ENCODE data around the gene RGS1. TPM values are rescaled to one million over a fixed set of nuclear protein-coding genes. Genes with fewer than 3 reads are reported as not detected.
A peak's percentile ranks its signal among the peaks of the same experiment; 100 is the strongest.

The RGS1 gene
- total RNA-seq, 1 donor from 2014 or later: 27.8 TPM

DNA sequence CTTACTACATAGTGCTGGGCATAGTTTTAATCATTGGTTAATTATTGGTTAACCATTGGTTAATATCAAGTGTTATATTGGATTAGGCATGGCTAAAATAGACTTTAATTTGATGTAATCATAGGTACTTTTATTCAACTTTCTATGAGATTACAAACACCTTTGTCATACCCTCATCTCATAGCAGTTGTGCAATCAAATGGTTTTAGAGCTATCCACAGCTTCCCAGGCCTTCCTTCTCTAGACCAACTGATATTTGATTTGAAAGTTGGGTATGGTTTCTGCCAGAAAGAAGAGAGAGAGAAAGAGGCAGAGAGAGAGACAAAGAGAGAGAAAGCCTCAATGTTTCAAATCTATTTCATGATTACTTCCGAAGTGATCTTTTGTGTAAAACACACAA is 9.6 kb upstream of the RGS1 start:
- H3K4me3 ChIP-seq: no peak overlapping the region
- DNase-seq: no peak
- H3K4me1 ChIP-seq: no peaks in the 10 kb centered on the region
- H3K27ac ChIP-seq: no peak overlapping the region
- H3K9me3 ChIP-seq: no peaks in the 10 kb centered on the region
- no peaks in the 10 kb centered on the region for H3K36me3 ChIP-seq
- TF ChIP-seq, protein P1, sequence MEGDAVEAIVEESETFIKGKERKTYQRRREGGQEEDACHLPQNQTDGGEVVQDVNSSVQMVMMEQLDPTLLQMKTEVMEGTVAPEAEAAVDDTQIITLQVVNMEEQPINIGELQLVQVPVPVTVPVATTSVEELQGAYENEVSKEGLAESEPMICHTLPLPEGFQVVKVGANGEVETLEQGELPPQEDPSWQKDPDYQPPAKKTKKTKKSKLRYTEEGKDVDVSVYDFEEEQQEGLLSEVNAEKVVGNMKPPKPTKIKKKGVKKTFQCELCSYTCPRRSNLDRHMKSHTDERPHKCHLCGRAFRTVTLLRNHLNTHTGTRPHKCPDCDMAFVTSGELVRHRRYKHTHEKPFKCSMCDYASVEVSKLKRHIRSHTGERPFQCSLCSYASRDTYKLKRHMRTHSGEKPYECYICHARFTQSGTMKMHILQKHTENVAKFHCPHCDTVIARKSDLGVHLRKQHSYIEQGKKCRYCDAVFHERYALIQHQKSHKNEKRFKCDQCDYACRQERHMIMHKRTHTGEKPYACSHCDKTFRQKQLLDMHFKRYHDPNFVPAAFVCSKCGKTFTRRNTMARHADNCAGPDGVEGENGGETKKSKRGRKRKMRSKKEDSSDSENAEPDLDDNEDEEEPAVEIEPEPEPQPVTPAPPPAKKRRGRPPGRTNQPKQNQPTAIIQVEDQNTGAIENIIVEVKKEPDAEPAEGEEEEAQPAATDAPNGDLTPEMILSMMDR (IDR thresholded peaks at IDR 0.05): no peak
- H3K27me3 ChIP-seq: no peaks in the 10 kb centered on the region
- intact Hi-C loops (cut with DNase I): no loop called here
- ATAC-seq: no peak

DNA sequence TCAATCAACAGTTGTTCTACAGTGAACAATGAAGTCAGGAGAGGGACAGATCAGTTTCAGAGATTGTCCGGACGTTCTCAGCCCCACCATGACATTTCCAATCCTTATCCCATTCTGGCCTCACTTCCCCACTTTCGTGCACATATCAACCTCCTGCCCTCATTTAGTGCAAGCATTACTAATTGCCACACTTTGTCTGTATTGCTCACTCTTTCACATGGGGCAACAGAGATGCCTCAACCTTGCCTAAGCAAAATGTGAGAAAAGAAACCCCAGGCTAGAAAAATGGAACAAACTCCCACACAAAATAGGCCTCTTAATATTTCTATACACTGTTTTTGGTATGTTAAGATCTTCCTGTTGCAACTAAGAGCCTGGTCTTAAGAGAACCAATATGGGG is 8.9 kb upstream of the RGS1 start:
- DNase-seq: no peak
- Histone ChIP-seq H3K9me3 (no peaks in the 10 kb centered on the region), H3K36me3 (no peaks in the 10 kb centered on the region), H3K4me3 (no peak overlapping the region), H3K27me3 (no peaks in the 10 kb centered on the region), H3K4me1 (no peaks in the 10 kb centered on the region), H3K27ac (no peak overlapping the region)
- peak; percentile 72 for ATAC-seq
- TF ChIP-seq, protein P1 (IDR thresholded peaks at IDR 0.05): no peak
- intact Hi-C loops (cut with DNase I): no loop called here

DNA sequence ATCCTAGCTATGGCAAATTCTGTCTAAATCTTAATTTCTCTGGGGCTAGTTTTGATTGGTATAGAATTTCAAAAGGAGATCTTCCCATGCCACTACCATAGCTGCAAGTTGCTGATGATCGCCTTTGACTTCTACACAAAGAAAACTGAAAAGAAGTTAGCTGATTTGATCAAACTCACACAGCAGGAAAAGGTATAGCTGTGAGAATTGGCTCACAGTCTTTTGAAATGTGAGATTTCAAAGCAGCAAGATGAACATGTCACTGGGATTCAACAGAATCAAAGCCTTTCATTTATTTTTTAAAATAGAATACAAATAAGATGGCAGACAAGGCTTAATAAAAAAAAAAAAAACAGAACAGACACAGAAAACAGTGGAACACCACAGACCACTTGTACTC is 7.5 kb upstream of the RGS1 start:
- Histone ChIP-seq H3K27ac (no peak overlapping the region), H3K9me3 (no peaks in the 10 kb centered on the region), H3K4me1 (no peaks in the 10 kb centered on the region), H3K36me3 (no peaks in the 10 kb centered on the region), H3K4me3 (no peak overlapping the region), H3K27me3 (no peaks in the 10 kb centered on the region)
- intact Hi-C loops (cut with DNase I): no loop called here
- ATAC-seq (no peak), DNase-seq (no peak)
- TF ChIP-seq, protein P1 (IDR thresholded peaks at IDR 0.05): no peak

DNA sequence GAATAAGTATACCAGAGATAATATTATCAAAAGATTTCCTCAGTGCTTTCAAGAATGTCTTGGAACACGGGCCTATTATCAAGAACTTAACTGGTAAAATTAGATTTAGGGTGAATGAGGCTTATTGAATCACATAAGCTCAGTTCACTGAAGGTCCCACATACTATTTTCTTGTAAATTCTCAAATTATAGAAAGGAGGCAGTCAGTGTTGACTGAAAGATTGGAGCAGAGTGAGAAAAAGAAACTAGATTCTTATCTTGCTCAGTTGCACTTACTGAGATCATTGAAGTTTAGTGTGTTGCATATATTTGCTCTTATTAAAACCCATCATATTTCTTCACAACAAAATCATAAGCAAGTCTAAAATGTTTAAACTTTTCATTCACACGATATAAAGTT is 3.9 kb upstream of the RGS1 start:
- TF ChIP-seq, protein P1 (IDR thresholded peaks at IDR 0.05): no peak
- Histone ChIP-seq H3K4me1 (peaks cover 4% of the 10 kb centered on the region), H3K27me3 (no peaks in the 10 kb centered on the region), H3K36me3 (no peaks in the 10 kb centered on the region), H3K4me3 (no peak overlapping the region), H3K9me3 (no peaks in the 10 kb centered on the region), H3K27ac (no peak overlapping the region)
- intact Hi-C loops (cut with DNase I): no loop called here
- ATAC-seq (no peak), DNase-seq (no peak)

DNA sequence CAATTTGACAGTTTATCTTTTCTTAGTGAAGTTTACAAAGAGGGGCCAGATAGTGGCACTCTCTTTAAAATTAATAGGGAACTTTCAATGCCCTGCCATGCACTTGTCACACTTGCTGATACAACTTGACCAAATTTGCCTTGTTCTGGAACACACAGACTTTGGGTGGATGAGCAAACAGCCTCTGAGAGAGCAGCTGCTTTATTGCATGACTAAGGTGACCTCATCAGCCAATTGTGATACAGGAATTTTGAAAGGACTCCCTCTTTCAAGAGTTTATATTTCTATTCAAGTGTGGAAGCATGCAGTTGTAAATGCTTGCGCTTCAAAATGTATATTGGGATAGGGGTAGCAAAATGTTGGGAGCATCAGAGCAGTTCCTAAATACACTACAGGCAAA is 2.1 kb upstream of the RGS1 start:
- ATAC-seq: peak; percentile 32
- no peaks in the 10 kb centered on the region for H3K36me3 ChIP-seq
- no peak overlapping the region for H3K27ac ChIP-seq
- intact Hi-C loops (cut with DNase I): no loop called here
- TF ChIP-seq, protein P1 (IDR thresholded peaks at IDR 0.05): no peak
- no peak overlapping the region for H3K4me3 ChIP-seq
- no peaks in the 10 kb centered on the region for H3K9me3 ChIP-seq
- DNase-seq: no peak
- H3K27me3 ChIP-seq: no peaks in the 10 kb centered on the region
- peaks cover 4% of the 10 kb centered on the region for H3K4me1 ChIP-seq

DNA sequence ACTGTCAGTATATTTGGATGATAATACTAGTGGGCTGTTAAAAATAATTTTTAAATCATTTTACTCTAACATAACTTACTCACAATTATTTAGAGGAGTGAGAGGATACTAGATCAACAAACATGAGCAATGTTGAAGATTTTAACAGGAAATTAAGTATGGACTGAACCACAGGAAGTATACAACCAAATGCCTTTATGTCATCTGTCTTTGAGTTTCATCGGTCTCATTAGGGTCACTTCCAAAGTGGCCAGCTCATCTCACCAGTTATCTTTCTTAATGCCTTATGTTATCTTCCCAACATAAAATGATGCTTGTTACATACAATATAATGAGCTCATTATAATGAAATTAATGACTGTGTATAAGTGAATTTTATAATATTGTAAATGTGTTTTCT is 1.5 kb upstream of the RGS1 start:
- peaks cover 4% of the 10 kb centered on the region for H3K4me1 ChIP-seq
- no peaks in the 10 kb centered on the region for H3K9me3 ChIP-seq
- intact Hi-C loops (cut with DNase I): no loop called here
- ATAC-seq: no peak
- DNase-seq: no peak
- no peaks in the 10 kb centered on the region for H3K27me3 ChIP-seq
- H3K36me3 ChIP-seq: no peaks in the 10 kb centered on the region
- H3K27ac ChIP-seq: no peak overlapping the region
- no peak overlapping the region for H3K4me3 ChIP-seq
- TF ChIP-seq, protein P1 (IDR thresholded peaks at IDR 0.05): no peak

All from upper lobe of right lung (tissue), 1 donor.